ENCODE results near the gene OAT.

The OAT gene

DNA sequence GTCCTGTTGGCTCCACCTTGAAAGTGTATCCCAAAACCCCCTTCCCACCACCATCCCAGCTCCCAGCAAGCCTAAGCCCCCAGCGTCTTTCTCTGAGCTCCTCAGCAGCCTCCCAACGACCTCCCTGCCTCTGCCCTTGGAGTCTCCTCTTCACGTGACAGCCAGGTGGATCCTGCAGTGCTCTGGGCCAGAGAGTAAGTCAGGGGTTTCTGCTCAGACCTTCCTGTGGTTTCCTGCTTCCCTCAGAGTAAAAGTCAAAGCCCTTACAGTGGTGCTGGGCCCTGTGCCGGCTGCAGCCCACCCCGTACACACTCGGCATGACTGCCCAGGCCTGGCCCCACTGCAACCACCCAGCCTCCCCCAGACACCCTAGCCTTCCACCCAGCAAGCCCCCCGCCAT, 51.9 kb downstream of the OAT start:
- peaks cover 2% of the 10 kb centered on the region for H3K9me3 Mint-ChIP-seq
- H3K27me3 Mint-ChIP-seq (ENCODE audit: low read depth), result peaks cover 39% of the 10 kb centered on the region
- TF ChIP-seq, protein P1, sequence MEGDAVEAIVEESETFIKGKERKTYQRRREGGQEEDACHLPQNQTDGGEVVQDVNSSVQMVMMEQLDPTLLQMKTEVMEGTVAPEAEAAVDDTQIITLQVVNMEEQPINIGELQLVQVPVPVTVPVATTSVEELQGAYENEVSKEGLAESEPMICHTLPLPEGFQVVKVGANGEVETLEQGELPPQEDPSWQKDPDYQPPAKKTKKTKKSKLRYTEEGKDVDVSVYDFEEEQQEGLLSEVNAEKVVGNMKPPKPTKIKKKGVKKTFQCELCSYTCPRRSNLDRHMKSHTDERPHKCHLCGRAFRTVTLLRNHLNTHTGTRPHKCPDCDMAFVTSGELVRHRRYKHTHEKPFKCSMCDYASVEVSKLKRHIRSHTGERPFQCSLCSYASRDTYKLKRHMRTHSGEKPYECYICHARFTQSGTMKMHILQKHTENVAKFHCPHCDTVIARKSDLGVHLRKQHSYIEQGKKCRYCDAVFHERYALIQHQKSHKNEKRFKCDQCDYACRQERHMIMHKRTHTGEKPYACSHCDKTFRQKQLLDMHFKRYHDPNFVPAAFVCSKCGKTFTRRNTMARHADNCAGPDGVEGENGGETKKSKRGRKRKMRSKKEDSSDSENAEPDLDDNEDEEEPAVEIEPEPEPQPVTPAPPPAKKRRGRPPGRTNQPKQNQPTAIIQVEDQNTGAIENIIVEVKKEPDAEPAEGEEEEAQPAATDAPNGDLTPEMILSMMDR (IDR thresholded peaks at IDR 0.05; ENCODE audit: unreplicated experiment in 3 of 3), result no peak
- peaks cover 4% of the 10 kb centered on the region for H3K4me1 Mint-ChIP-seq
- H3K27ac Mint-ChIP-seq, result no peak overlapping the region
- no peak overlapping the region for H3K4me3 Mint-ChIP-seq
- no peaks in the 10 kb centered on the region for H3K36me3 Mint-ChIP-seq (ENCODE audit: low read depth)

DNA sequence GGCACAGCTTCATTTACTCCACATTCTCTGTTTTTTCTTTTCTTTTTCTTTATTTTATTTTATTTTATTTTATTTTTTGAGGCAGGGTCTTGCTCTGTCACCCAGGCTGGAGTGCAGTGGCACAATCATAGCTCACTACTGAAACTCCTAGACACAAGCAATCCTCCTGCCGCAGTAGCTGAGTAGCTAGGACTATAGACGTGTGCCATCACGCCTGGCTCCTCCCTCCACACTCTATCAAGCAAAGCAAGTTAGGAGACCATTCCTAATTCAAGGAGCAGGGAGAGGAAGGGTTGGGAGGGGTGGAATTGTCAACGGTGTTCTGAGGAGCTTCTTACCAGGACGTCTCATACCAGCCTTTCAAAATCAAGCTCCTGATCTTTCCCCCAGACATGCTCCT, 52.4 kb downstream of the OAT start:
- H3K4me3 Mint-ChIP-seq, result no peak overlapping the region
- TF ChIP-seq, protein P1 (IDR thresholded peaks at IDR 0.05; ENCODE audit: unreplicated experiment in 3 of 3), result no peak
- H3K27ac Mint-ChIP-seq, result no peak overlapping the region
- H3K4me1 Mint-ChIP-seq, result peaks cover 4% of the 10 kb centered on the region
- peaks cover 39% of the 10 kb centered on the region for H3K27me3 Mint-ChIP-seq (ENCODE audit: low read depth)
- H3K36me3 Mint-ChIP-seq (ENCODE audit: low read depth), result no peaks in the 10 kb centered on the region
- no peaks in the 10 kb centered on the region for H3K9me3 Mint-ChIP-seq

DNA sequence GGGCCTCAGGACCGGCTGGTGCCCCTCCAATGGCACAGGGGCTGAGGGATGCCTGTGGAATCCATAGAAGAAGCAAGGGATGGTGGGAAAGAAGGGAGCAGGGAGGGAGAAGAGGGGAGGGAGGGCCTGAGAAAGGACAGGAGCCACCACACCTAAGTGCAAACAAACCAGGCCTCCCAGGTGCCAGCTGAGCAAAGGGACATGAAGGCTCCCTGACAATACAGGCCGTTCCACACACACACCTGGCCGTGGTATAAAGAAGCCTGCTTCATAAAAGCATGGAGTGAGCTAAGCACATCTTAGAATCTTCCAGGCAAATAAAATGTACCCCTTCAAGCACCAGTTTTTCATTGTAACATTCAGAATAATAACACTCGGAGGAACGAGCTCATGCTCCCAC, 54.0 kb downstream of the OAT start:
- Mint-ChIP-seq H3K4me3 (no peak overlapping the region), H3K9me3 (peaks cover 3% of the 10 kb centered on the region), H3K4me1 (peaks cover 4% of the 10 kb centered on the region), H3K36me3 (ENCODE audit: low read depth) (peaks cover 3% of the 10 kb centered on the region), H3K27ac (no peak overlapping the region), H3K27me3 (ENCODE audit: low read depth) (peaks cover 35% of the 10 kb centered on the region)
- TF ChIP-seq, protein P1 (IDR thresholded peaks at IDR 0.05; ENCODE audit: unreplicated experiment in 3 of 3), result no peak

DNA sequence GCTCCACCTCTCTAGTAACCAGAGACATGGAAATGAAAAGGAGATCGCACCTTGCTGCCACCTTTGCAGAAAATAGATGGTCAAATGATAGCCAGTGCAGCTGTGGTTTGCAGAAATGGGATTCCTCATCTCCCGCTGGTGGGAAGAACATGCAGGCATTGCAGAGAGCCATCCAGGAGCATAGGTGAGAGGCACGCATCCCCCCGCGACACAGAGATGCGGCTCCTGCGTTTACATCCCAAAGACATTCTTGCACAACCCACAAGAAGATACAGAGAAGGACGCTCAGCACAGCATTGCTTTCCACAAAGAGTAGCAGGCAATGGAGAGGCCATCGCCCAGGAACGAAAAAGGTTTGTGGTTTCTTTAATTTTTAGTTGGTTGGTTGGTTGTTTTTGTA, 56.2 kb downstream of the OAT start:
- Mint-ChIP-seq H3K4me3 (no peak overlapping the region), H3K4me1 (peaks cover 9% of the 10 kb centered on the region), H3K36me3 (ENCODE audit: low read depth) (peaks cover 6% of the 10 kb centered on the region), H3K27ac (no peak overlapping the region), H3K27me3 (ENCODE audit: low read depth) (peaks cover 23% of the 10 kb centered on the region), H3K9me3 (peaks cover 8% of the 10 kb centered on the region)
- TF ChIP-seq, protein P1 (IDR thresholded peaks at IDR 0.05; ENCODE audit: unreplicated experiment in 3 of 3), result no peak

DNA sequence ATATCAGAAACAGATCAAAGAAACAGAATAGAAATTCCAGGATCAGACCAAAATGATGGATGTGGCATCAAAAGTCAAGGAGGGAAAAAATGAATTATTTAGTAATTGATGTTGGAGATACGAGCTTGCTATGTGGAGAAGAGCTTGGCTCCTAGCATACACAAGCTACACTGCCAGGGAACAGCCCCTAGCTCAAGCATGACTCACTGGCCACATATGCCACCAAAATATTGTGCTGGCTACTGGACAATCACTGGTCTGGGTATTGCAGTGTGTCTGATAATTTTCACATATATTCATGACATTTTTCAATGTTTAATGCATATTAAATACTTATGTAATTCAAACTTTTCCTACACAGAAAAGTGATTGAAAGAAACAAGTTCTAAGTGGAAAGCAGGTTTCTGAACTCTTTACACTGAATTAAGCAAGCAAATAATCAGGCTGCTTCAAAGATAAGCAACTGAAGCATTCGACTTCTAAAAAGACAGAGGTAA, 59.3 kb downstream of the OAT start:
- Mint-ChIP-seq H3K36me3 (ENCODE audit: low read depth) (peaks cover 6% of the 10 kb centered on the region), H3K9me3 (peaks cover 8% of the 10 kb centered on the region), H3K4me1 (peaks cover 19% of the 10 kb centered on the region), H3K27ac (no peak overlapping the region), H3K27me3 (ENCODE audit: low read depth) (peaks cover 33% of the 10 kb centered on the region), H3K4me3 (no peak overlapping the region)
- TF ChIP-seq, protein P1 (IDR thresholded peaks at IDR 0.05; ENCODE audit: unreplicated experiment in 3 of 3), result no peak

DNA sequence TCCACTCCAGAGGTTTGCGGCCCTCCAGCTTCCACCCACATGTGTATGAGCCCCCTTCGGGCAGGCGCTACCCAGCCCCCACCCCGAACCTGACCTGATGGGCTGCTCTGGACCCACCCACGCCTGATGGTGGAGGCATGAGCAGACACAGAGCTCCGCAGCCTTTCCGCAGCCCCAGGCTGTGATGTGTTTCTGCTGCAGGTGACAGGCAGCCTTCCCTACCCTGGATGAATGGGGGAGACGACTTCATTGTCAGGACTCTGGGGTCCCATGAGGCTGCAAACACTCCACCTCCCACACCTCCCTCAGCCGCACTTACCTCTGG, 61.2 kb downstream of the OAT start:
- peaks cover 8% of the 10 kb centered on the region for H3K9me3 Mint-ChIP-seq
- peaks cover 6% of the 10 kb centered on the region for H3K36me3 Mint-ChIP-seq (ENCODE audit: low read depth)
- TF ChIP-seq, protein P1 (IDR thresholded peaks at IDR 0.05; ENCODE audit: unreplicated experiment in 3 of 3), result no peak
- peaks cover 29% of the 10 kb centered on the region for H3K4me1 Mint-ChIP-seq
- peak overlapping the region in 2 of 3 experiments; percentile 17 to 18 for H3K4me3 Mint-ChIP-seq
- peaks cover 29% of the 10 kb centered on the region for H3K27me3 Mint-ChIP-seq (ENCODE audit: low read depth)
- H3K27ac Mint-ChIP-seq, result peak overlapping the region in 1 of 3 experiments; percentile 62

Data from nephron (organoid).